Measurements from ENCODE around the gene PARL.

- no peak for TF ChIP-seq CTCF (IDR thresholded peaks at IDR 0.05)
- TF ChIP-seq ZFX (IDR thresholded peaks at IDR 0.05; ENCODE audit: borderline replicate concordance) = no peak
Measured at GRCh38 chr3:183844606-183845005, 40.1 kb downstream of the PARL start.
